ENCODE results near the gene ZFTA.
"Not testable (repeated sequence)": the region's sequence is repeated elsewhere in the genome, so short reads cannot be mapped to it uniquely, and the experiment has no call there.

The ZFTA gene

DNA sequence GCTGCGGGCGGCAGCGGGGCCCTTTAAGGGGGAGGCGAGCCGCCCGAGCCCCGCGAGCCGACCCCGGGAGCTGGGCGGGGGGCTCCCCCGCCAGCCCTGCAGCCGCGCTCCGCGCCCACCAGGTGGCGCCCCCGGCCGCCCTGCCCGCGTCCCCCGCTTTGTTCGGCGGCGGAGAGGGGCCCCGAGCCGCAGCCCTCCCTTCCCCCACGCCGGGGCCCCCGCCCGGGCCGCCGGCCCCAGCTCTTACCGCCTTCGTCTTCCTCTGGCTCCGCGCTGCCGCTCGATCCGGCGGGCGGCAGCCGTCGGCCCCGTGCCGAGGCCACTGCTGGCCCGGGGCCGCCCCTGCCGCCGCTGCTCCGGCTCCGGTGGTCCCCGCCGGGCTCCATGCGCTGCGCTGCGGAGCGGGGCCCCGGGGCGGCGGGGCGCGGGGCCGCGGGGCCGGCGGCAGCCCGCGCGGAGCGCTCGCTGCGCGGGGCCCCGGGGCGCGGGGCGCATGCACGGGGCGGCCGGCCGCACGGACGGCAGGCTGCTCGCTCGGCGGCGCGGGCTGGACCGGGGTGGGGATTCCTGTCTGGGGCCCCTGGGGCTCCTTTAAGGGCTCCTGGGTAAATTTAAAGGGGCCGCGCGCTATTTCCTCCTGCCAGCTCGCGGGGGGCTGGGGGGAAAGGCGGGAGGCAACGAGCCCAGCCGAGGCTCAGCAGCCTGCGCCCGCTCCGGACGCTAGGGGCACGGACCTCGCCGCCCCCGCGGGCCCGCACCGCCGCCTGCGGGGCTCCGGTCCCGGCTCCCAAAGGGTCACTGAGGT lies at the start of gene ZFTA:
TSS of gene ZFTA (minus strand) at position 539 of the 805 bp plus-strand sequence. CDS start at position 386, 153 bp downstream.
- DNase-seq: no peak

DNA sequence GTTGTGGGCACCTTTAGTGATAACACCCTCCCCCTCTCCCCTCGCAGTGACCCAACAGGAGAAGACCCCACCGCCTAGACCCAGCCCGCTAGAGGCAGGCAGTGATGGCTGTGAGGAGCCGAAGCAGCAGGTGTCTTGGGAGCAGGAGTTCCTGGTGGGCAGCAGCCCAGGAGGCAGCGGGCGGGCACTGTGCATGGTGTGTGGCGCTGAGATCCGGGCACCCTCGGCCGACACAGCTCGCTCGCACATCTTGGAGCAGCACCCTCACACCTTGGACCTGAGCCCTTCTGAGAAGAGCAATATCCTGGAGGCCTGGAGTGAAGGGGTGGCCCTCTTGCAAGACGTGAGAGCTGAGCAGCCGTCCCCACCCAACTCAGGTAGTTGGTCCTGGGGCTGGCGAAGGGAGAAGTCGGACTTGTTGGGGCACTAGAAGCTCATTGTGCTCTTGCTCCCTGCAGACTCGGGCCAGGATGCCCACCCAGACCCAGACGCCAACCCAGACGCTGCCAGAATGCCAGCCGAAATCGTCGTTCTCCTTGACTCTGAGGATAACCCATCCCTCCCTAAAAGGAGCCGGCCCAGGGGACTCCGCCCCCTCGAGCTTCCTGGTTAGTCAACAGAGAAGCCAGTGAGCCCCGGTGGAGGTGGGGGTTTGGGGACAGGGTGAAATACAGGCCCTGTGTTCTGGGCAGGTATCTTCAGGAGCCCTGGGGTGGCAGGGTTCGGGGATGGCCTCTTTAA lies 49.4 kb upstream of the ZFTA start:
- DNase-seq: no peak

DNA sequence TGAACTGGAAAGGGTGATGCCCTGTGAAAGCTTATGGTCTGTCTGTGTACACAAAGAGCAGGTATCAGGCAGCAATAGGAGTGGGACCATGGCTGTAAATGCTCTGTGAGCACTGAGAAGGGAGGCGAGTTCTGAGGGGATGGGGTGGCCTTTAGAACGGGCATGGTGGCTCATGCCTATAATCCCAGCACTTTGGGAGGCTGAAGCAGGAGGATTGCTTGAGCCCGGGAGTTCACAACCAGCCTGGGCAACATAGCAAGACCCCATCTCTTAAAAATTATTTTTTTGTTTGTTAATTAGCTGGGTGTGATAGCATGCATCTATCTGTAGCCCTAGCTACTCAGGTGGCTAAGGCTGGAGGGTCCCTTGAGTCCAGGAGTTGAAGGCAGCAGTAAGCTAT lies 48.2 kb upstream of the ZFTA start:
- DNase-seq: no peak

- no peak for DNase-seq
Observed at GRCh38 chr11:63816166-63816565, 47.6 kb upstream of the ZFTA start.

DNA sequence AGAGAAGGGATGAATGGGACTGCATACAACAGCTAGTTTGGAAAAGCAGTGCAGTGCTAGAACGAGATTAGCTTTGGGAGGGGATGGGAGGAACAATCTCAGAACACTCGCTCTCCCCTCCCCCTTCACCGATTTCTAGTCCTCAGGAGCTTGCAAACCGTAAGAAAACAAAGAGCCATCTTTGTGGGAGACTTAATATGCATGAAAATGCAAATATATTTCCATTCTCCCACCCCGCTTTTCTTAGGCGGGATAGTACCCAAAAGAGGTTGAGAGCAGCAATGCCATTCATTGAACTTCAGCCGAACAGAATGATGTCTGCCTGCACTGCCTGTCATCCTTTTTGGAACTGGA lies 45.8 kb upstream of the ZFTA start:
- DNase-seq: no peak

DNA sequence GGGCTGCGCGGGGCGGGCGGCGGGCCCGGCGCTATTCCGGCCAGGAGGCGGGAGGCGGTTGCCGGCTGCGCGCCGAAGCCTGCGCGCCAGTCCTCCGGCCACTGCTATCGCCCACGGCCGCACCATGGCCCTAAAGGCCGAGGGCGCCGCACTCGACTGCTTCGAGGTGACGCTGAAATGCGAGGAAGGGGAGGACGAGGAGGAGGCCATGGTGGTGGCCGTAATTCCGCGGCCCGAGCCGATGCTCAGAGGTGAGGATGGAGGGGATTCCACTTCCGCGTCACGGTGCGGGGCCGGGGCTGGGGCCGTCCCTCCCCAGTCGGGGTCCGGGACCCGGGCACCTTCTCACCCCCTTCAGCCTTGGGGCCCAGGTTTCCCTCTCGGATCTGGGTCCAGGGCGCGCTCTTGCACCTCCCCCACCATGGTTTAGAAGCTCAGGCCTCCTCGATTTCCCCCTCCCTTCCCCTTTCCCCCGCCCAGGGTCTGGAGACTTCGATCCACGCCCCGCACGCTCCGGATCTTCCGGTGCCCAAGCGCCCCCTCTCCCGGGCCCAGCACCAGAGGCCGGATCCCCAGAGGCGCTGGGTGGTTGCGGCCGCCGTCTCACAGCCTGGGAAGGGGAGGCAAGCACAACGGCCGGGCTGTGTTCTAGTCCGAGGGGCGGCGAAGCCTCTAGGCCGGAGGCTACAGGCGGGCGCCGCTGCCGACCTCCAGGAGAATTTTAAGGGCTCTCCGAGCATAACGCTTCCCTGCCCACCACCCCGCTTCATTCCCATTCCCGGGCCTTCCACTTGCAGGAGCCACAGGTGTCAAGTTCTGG lies 45.2 kb upstream of the ZFTA start:
- DNase-seq: no peak

DNA sequence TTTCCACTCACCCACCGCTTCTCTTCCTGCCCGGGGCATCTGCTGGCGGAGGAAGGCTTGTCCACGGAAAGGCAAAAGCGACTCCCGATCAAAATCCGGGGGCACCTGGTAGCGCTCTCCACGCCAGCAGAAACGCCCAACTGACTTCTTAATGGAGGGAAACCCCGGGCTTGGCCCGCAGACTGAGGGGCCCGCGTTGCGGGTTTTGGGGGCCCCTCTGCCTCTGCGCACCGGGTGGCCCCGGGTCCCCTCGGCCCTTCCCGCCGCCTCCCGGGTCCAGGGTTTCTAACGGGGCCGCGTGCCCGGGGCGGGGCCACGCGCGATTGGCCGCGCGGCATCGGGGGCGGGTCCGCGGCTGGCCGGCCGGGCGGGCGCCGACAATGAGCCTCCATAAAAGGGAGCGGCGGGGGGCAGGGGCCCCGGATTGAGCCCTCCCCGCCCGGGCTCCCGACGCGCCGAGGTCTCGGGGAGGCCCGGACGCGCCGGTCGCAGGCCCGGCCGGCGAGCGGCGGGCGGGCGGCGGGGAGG lies 44.5 kb upstream of the ZFTA start, which contains the start of gene SPINDOC:
TSS of gene SPINDOC (plus strand) at position 422 of the 528 bp plus-strand sequence. CDS start 231 bp downstream, outside the sequence.
- peak in 1 of 2 experiments; percentile 53 for DNase-seq

DNA sequence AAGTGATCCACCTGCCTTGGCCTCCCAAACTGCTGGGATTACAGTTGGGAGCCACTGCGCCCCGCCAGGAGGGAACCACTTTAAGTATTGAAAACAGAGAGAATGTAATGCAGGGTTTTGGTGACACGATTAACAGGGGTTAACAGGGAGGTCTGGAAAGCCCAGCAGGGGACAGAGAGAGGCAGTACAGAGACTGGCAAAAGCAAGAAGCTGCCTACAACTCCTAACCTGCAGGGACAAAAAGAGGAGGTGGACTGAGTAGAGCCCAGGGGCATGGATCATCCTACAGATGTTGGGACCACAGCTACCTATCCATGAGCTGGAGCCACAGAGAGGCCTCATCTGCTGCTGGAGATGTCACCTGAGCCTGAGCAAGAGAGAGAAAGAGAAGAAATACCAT lies 42.9 kb upstream of the ZFTA start:
- no peak for DNase-seq

DNA sequence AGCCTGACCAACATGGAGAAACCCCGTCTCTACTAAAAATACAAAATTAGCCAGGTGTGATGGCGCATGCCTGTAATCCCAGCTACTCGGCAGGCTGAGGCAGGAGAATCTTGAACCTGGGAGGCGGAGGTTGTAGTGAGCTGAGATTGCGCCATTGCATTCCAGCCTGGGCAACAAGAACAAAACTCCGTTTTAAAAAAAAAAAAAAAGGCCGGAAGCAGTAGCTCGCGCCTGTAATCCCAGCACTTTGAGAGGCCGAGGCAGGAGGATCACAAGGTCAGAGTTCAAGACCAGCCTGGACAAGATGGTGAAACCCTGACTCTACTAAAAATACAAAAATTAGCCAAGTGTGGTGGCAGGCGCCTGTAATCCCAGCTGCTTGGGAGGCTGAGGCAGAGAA lies 41.8 kb upstream of the ZFTA start:
- not testable (repeated sequence) for DNase-seq

- DNase-seq: no peak
Observed at GRCh38 chr11:63805844-63806415, 37.4 kb upstream of the ZFTA start.

DNA sequence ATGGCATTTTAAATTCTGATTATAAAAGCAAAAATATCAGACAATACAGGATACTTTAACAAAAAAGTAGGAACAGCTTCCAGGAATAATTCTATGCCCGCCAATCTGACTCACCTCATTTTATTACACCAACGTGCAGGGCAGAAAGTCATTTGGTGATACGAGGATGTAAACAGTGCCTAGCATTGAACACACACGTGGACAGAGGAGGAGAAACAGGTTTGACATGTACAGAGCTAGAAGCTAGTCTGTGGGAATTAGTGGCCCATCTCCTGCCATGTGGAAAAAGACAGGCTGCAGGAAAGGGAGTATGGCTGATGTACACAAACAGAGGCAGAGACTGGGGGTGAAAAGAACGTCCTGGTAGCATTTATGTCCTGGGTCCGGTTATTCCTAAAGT lies 35.7 kb upstream of the ZFTA start:
- no peak for DNase-seq

DNA sequence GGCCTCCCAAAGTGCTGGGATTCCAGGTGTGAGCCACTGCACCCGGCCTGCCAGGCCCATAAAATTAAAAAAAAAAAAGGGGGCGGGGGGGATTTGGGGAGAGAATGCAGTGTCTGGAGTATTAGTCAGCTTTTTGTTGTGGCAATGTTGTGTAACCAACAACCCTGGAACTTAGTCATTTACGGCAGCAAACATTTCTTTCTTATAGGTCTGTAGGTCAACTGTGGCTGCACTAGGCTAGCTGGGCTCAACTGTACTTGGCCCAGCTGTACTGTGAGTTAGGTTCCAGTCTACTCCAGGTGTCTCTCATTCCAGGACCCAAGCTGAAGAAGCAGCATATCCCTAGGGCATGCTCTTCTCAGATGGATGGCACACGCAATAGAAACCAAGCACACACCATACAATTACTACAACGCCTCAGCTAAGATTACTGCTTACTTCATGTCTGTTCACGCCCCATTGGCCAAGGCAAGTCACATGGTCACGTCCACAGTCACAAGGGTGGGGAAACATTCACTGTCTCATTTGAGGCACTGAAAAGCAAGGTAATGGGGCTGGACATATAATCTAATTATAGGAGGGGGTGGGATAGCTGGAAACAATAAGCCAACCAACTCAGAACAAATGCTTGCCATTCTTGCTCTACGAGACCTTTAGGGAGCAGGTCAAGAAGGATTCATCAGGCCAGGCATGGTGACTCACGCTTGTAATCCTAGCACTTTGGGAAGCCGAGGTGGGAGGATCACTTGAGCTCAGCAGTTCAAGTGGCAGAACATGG lies 34.3 kb upstream of the ZFTA start:
- DNase-seq: no peak

DNA sequence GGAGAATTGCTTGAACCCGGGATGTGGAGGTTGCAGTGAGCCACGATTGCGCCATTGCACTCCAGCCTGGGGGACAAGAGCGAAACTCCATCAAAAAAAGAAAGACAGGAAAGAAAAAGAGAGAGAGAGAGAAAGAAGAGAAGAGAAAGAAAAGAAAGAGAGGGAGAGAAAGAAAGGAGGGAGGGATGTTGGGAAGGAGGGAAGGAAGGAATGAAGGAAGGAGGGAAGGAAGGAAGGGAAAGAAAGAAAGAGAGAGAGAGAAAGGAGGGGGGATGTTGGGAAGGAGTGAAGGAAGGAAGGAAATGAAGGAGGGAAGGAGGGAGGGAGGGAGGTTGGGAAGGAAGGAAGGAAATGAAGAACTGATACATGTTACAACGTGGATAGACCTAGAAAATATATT lies 32.3 kb upstream of the ZFTA start:
- DNase-seq: no peak

GRCh38 chr11:63795066-63795465 lies 26.5 kb upstream of the ZFTA start:
- DNase-seq: no peak

GRCh38 chr11:63793161-63793560 lies 24.6 kb upstream of the ZFTA start:
- no peak for DNase-seq

GRCh38 chr11:63791495-63792167 lies 23.1 kb upstream of the ZFTA start:
- no peak for DNase-seq

DNA sequence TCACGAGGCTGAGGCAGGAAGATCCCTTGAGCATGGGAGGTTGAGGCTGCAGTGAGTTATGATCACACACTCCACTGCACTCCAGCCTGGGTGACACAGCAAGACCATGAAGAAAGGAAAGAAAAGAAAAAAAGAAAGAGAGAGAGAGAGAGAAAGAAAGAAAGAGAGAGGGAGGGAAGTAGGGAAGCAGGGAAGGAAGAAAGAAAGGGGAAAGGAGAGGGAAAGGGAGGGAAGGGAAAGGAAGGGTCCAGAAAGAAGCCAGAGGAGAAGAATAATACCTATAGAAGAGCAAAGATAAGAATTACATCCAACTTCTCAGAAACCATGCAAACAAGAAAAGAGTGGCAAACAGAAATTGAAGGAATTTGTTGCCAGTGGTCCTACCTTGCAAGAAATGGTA lies 17.2 kb upstream of the ZFTA start:
- DNase-seq: no peak

DNA sequence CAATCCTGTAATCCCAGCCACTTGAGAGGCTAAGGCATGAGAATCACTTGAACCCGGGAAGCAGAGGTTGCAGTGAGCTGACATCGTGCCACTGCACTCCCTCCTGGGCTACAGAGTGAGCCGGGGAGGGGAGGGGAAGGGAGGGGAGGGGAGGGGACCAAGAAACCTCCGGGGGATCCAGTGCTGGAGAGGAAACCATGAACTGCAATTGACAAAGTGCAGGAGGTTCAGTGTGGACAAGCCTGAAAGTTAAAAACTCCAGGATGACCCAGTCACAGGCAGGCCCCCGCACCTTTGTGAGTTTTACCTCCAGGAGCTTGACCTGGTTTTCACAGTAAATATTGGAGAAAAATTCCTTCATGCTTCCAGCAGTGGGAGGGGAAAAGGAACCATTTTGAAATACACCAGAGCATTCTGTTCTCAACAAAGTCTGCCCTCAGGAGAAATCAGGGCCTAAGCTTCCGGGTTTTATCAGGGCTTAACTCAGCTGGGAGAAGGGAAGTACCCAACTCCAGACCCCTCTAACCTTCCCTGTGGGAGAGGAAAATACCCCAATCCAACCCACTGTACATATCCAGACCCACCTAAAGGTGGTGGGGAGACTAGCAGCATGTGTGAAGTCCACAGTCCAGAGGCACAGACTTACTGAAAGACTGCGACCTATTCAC lies 15.5 kb upstream of the ZFTA start:
- DNase-seq: no peak

GRCh38 chr11:63782749-63783148 lies 14.2 kb upstream of the ZFTA start:
- DNase-seq: no peak

- no peak for DNase-seq
Observed at GRCh38 chr11:63779039-63779438, 10.5 kb upstream of the ZFTA start.

GRCh38 chr11:63775191-63775590 lies 6.6 kb upstream of the ZFTA start:
- no peak for DNase-seq
